GM10248 (cell line): Measurements from ENCODE around the gene RAP2B.

Experiments
- CTCF ChIA-PET: fragments of 300-600 bp; sonication (Branson Sonifier 250); formaldehyde crosslinking; extraction: SDS; loops from one replicate; lab custom pipeline; 2021; ENCODE audit warnings: antibody characterized with exemption; lab: Yijun Ruan, JAX
- POLR2A ChIA-PET: fragments of 350-650 bp; sonication (Branson Sonifier 250); formaldehyde crosslinking; extraction: SDS; loops from one replicate; lab custom pipeline; 2020; ENCODE audit warnings: antibody characterized with exemption; lab: Yijun Ruan, JAX
- DNase-seq: peaks from one replicate; pipeline ENCODE4 v3.0.0; 2012; ENCODE audit errors: extremely low spot score
- TF ChIP-seq, protein P1 (sequence below): IDR thresholded peaks from 2 replicates; pipeline ENCODE4 v1.5.1; 2012; ENCODE audit warnings: mild to moderate bottlenecking, low read depth; ENCODE audit errors: extremely low read depth, missing control alignments, control extremely low read depth

RAP2B gene

DNA sequence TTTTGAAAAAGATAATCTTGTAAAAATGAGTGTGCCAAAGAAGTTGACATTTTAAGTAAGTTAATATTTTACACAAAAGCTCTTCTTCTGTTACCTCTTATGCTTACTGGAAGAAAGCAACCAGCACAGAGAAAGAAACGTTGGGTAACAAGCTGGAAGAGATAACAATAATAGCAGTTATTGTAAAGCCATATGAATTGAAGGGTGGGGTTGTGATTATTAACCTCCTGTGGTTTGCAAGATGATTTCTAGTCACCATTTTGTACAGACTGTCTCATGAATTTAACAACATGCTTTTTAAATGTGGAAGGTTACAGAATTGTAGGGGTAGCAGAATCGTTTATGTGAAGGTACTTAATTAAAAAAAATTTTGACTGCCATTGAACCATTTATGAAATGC lies 9.2 kb downstream of the RAP2B start:
- DNase-seq, result no peak
- TF ChIP-seq, protein P1, sequence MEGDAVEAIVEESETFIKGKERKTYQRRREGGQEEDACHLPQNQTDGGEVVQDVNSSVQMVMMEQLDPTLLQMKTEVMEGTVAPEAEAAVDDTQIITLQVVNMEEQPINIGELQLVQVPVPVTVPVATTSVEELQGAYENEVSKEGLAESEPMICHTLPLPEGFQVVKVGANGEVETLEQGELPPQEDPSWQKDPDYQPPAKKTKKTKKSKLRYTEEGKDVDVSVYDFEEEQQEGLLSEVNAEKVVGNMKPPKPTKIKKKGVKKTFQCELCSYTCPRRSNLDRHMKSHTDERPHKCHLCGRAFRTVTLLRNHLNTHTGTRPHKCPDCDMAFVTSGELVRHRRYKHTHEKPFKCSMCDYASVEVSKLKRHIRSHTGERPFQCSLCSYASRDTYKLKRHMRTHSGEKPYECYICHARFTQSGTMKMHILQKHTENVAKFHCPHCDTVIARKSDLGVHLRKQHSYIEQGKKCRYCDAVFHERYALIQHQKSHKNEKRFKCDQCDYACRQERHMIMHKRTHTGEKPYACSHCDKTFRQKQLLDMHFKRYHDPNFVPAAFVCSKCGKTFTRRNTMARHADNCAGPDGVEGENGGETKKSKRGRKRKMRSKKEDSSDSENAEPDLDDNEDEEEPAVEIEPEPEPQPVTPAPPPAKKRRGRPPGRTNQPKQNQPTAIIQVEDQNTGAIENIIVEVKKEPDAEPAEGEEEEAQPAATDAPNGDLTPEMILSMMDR, result no peak
- ChIA-PET POLR2A (no interaction called here), CTCF (interaction anchor here (1.5 kb wide), 1 partner anchor 598 kb away, joined by 4 read pairs; no protein-coding TSS in a partner anchor)

DNA sequence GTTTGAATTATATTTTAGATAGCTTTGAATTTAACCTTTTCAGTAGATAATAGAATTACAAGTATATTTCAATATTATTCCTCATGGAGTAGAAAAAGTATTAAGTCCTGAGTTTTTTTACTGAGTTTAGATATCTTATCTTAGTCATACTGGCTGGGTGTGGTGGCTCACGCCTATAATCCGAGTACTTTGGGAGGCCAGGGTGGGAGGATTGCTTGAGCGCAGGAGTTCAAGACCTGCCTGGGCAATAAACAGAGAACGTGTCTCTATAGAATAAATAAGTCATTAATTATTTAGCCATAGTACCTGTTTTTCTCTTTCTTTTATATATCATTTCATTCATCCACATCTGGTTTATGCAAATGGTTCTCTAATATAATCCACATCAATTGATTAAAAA lies 9.9 kb downstream of the RAP2B start:
- POLR2A ChIA-PET, result no interaction called here
- CTCF ChIA-PET, result interaction anchor here (1.5 to 1.8 kb wide), 3 partner anchors 13 to 597 kb away, joined by 4 to 9 read pairs (median 4); no protein-coding TSS in a partner anchor

DNA sequence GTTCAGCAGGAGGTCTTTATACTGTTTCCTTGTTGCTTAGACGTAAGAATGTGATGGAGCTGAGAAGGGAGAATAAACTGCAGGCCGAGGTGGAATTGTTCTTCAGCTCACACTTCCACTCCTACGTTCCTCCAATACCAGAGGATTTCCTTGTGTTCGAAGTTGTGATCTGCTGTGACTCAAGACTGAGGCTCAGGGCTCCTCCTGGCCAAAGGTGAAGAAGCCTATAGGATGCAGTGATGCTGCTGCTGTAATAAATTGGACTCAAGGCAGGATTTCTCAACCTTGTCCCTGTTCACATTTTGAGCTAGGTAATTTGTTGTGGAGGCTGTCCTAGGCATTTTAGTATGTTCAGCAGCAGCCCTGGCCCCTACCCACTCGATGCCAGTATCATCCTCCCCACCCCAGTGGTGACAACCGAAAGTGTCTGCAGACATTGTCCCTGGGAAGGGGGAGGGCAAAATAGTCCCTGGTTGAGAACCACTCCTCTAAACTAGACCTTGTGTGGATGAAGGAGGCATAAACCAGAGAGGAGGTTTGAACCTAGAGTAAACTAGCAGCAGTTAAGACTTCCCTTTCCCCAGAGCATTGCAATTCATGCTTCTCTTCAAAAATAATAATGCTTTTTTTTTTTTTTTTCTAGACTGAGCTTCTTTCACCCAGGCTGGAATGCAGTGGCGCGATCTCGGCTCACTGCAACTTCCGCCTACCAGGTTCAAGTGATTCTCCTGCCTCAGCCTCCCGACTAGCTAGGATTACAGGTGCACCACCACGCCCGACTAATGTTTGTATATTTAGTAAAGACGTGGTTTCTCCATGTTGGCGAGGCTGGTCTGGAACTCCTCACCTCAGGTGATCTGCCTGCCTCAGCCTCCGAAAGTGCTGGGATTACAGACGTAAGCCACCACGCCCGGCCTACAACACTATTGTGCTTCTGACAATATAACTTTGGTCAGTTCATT lies 11.1 kb downstream of the RAP2B start:
- CTCF ChIA-PET, result interaction anchor here (0.7 to 1.8 kb wide), 3 partner anchors 8 to 15 kb away, joined by 3 to 9 read pairs (median 4); no protein-coding TSS in a partner anchor
- DNase-seq, result no peak
- POLR2A ChIA-PET, result no interaction called here
- TF ChIP-seq, protein P1, result no peak

More for the DNA sequence above, 9.9 kb downstream of the RAP2B start:
- TF ChIP-seq, protein P1, result no peak
- no peak for DNase-seq

DNA sequence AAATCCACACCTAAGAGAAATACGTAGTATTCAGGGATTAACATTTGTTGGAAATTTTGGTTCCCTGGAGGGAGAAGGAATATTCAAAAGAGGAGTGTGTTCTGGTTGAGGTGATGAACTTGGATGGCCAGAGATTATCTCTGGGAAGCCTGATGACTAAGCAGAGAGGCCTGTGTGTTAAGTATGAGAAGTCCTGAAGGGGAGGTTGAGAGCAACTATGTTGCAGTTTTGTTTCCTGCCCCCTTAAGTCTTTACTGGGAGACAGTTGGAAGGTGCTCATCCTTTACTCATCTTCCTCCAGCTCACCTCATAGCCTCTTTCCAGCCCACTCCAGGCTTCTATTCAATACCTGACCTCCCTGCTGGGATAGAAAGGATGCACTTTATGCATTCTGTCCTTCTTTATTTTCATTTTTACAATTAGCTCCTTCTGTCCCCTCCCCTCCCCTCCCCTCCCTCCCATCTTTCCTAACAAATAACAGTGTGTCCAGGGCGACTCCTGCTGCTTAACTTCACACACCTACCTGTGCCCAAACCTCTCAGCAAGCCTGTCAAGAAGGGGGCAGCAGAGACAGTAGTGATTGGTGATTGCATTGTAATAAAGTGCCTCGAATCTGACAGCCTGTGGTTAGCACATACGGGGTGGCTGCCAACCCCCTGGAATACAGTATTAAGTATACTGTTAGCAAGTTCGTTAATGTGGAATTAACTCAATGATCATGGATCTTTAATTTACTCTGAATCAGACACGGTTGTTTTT lies 11.9 kb downstream of the RAP2B start:
- DNase-seq, result no peak
- TF ChIP-seq, protein P1, result no peak
- CTCF ChIA-PET, result interaction anchor here (0.7 kb wide), 1 partner anchor 9 kb away, joined by 3 read pairs; no protein-coding TSS in a partner anchor
- POLR2A ChIA-PET, result no interaction called here

DNA sequence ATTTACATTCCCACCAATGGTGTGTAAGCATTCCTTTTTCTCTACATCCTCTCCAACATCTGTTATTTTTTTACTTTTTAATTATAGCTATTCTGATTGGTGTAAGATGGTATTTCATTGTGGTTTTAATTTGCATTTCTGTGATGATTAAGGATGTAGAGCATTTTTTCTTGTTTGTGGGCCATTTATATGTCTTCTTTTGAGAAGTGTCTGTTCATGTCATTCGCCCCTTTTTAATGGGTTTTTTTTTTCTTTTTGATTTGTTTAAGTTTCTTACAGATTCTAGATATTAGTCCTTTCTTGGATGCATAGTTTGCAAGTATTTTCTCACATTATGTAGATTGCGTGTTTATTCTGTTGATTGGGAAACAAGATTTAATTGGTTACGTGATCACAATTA lies 14.2 kb downstream of the RAP2B start:
- no peak for DNase-seq
- POLR2A ChIA-PET, result no interaction called here
- TF ChIP-seq, protein P1, result no peak
- CTCF ChIA-PET, result interaction anchor here (0.8 kb wide), 1 partner anchor 10 kb away, joined by 3 read pairs; no protein-coding TSS in a partner anchor

DNA sequence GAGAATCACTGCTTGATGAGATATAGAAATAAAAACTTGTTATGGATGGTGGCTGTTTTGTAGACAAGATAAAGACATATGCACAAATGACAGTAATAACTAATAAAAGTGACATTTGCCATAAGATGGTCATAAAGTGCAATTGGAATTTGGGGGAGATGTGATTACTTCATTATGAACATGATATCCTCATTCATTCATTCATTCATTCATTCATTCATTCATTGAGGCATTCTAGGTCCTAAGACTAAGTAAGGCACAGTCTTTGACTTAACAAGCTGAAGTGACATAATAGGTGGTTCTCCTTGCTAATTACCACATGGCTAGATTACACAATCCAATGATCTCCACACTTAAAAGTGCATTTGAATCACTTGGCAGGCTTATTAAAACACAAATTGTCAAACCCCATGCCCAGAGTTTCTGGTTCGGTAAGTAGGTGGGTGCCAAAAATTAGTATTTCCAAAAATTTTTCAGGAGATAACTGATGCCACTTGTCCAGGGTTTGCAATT lies 18.9 kb downstream of the RAP2B start:
- ChIA-PET CTCF (no interaction called here), POLR2A (no interaction called here)
- TF ChIP-seq, protein P1, result no peak
- DNase-seq, result no peak
